Mesendoderm (in vitro differentiated cells): Measurements from ENCODE around the gene IFFO2.

ENCODE experiments used
- DNase-seq: peaks from one replicate; pipeline ENCODE4 v3.0.0; 2013
- H2AK5ac ChIP-seq: 2 replicates; pipeline ENCODE4 v1.6.1; 2013; ENCODE audit warnings: low read length, inconsistent platforms
- H2BK120ac ChIP-seq: 2 replicates; pipeline ENCODE4 v1.6.1; 2013; ENCODE audit warnings: low read depth, mild to moderate bottlenecking, low read length, moderate library complexity, mixed read lengths
- H2BK15ac ChIP-seq: replicated peaks from 2 replicates; pipeline ENCODE4 v1.6.1; 2013; ENCODE audit warnings: low read depth, mild to moderate bottlenecking, moderate library complexity
- H2BK5ac ChIP-seq: 2 replicates; pipeline ENCODE4 v1.6.1; 2013; ENCODE audit warnings: low read length, inconsistent platforms
- H3K18ac ChIP-seq: 2 replicates; pipeline ENCODE4 v1.6.1; 2013; ENCODE audit warnings: mild to moderate bottlenecking, low read length, mixed read lengths
- H3K23ac ChIP-seq: one replicate; pipeline ENCODE4 v1.6.1; 2013; ENCODE audit warnings: low read length
- H3K27ac ChIP-seq: 2 replicates; pipeline ENCODE4 v1.5.1; 2013; ENCODE audit warnings: low read depth, mild to moderate bottlenecking, inconsistent platforms, low read length, moderate library complexity
- H3K27me3 ChIP-seq: 2 replicates; pipeline ENCODE4 v1.6.1; 2013; ENCODE audit warnings: low read length, control low read depth, mild to moderate bottlenecking, inconsistent platforms; ENCODE audit not compliant: insufficient read depth, poor library complexity
- H3K36me3 ChIP-seq: 2 replicates; pipeline ENCODE4 v1.6.1; 2013; ENCODE audit warnings: low read length, inconsistent platforms; ENCODE audit not compliant: control insufficient read depth, insufficient read depth
- H3K4ac ChIP-seq: one replicate; pipeline ENCODE4 v1.6.1; 2013; ENCODE audit warnings: low read depth, mild to moderate bottlenecking, low read length, moderate library complexity
- H3K4me1 ChIP-seq: 2 replicates; pipeline ENCODE4 v1.6.1; 2013; ENCODE audit warnings: low read depth, low read length, inconsistent platforms; ENCODE audit not compliant: control insufficient read depth
- H3K4me2 ChIP-seq: 2 replicates; pipeline ENCODE4 v1.6.1; 2013; ENCODE audit warnings: low read length
- H3K4me3 ChIP-seq: 2 replicates; pipeline ENCODE4 v1.5.1; 2013; ENCODE audit warnings: mild to moderate bottlenecking, low read length
- H3K56ac ChIP-seq: one replicate; pipeline ENCODE4 v1.6.1; 2013; ENCODE audit warnings: low read length
- H3K79me1 ChIP-seq: 2 replicates; pipeline ENCODE4 v1.6.1; 2013; ENCODE audit warnings: low read length, inconsistent platforms
- H3K79me2 ChIP-seq: 2 replicates; pipeline ENCODE4 v1.6.1; 2013; ENCODE audit warnings: mild to moderate bottlenecking, low read length; ENCODE audit not compliant: control insufficient read depth, insufficient read depth
- H3K9ac ChIP-seq: 2 replicates; pipeline ENCODE4 v1.6.1; 2013; ENCODE audit warnings: low read length, inconsistent platforms
- H4K5ac ChIP-seq: one replicate; pipeline ENCODE4 v1.6.1; 2013; ENCODE audit warnings: low read length
- H4K8ac ChIP-seq: one replicate; pipeline ENCODE4 v1.6.1; 2013; ENCODE audit warnings: low read depth, mild to moderate bottlenecking, control low read depth, low read length, moderate library complexity
- WGBS: extraction: QIAGEN DNeasy Blood & Tissue Kit; methylation state at CpG from one replicate; pipeline ENCODE4 v1.1.7; 2013; ENCODE audit warnings: low lambda C conversion rate, missing lambda C conversion rate; ENCODE audit not compliant: insufficient coverage; ENCODE audit errors: extremely low coverage; 5-methylcytosine and 5-hydroxymethylcytosine counted together

The IFFO2 gene

GRCh38 chr1:18957136-18957521, 653 bp upstream of the IFFO2 start:
- Histone ChIP-seq H4K8ac (no peak overlapping the region), H3K36me3 (no peaks in the 10 kb centered on the region), H3K18ac (peak overlapping the region; percentile 15), H2BK5ac (no peak overlapping the region), H3K27ac (no peak overlapping the region), H2BK120ac (no peak overlapping the region), H2AK5ac (no peak overlapping the region), H4K5ac (no peak overlapping the region), H3K79me1 (peaks cover 6% of the 10 kb centered on the region), H3K27me3 (no peaks in the 10 kb centered on the region), H3K9ac (peak overlapping the region; percentile 77), H3K4ac (no peak overlapping the region), H2BK15ac (no peak overlapping the region), H3K4me1 (peaks cover 6% of the 10 kb centered on the region), H3K23ac (peak overlapping the region; percentile 94), H3K4me2 (peak overlapping the region; percentile 88), H3K56ac (peak overlapping the region; percentile 84), H3K79me2 (peaks cover 14% of the 10 kb centered on the region), H3K4me3 (peak overlapping the region; percentile 55)
- no peak for DNase-seq
- WGBS, result no CpG with 5 or more reads among the region's 27 CpGs

- WGBS, result no CpG with 5 or more reads among the region's 90 CpGs
- peaks cover 18% of the 10 kb centered on the region for H3K79me2 ChIP-seq
- no peak overlapping the region for H3K27ac ChIP-seq
- H2BK15ac ChIP-seq, result no peak overlapping the region
- H2AK5ac ChIP-seq, result no peak overlapping the region
- peak overlapping the region; percentile 88 for H3K56ac ChIP-seq
- H3K36me3 ChIP-seq, result no peaks in the 10 kb centered on the region
- no peak overlapping the region for H3K4ac ChIP-seq
- H3K79me1 ChIP-seq, result peaks cover 8% of the 10 kb centered on the region
- H4K5ac ChIP-seq, result no peak overlapping the region
- H3K9ac ChIP-seq, result peak overlapping the region; percentile 78
- H2BK5ac ChIP-seq, result no peak overlapping the region
- peak overlapping the region; percentile 36 for H3K18ac ChIP-seq
- peaks cover 6% of the 10 kb centered on the region for H3K4me1 ChIP-seq
- no peak overlapping the region for H2BK120ac ChIP-seq
- peak; percentile 57 for DNase-seq
- no peak overlapping the region for H4K8ac ChIP-seq
- peak overlapping the region; percentile 62 for H3K4me3 ChIP-seq
- H3K23ac ChIP-seq, result no peak overlapping the region
- peak overlapping the region; percentile 89 for H3K4me2 ChIP-seq
- H3K27me3 ChIP-seq, result no peaks in the 10 kb centered on the region
Observed at GRCh38 chr1:18955441-18956192, 859 bp downstream of the IFFO2 start.

- H3K4me1 ChIP-seq, result peaks cover 9% of the 10 kb centered on the region
- H3K36me3 ChIP-seq, result no peaks in the 10 kb centered on the region
- no peak overlapping the region for H3K4me3 ChIP-seq
- H2BK5ac ChIP-seq, result no peak overlapping the region
- H3K79me1 ChIP-seq, result peaks cover 8% of the 10 kb centered on the region
- no peak overlapping the region for H2BK15ac ChIP-seq
- no peak overlapping the region for H3K4ac ChIP-seq
- H3K27me3 ChIP-seq, result no peaks in the 10 kb centered on the region
- no peak overlapping the region for H4K8ac ChIP-seq
- H4K5ac ChIP-seq, result no peak overlapping the region
- no peak overlapping the region for H3K23ac ChIP-seq
- H3K18ac ChIP-seq, result no peak overlapping the region
- DNase-seq, result no peak
- H2AK5ac ChIP-seq, result no peak overlapping the region
- peaks cover 18% of the 10 kb centered on the region for H3K79me2 ChIP-seq
- no CpG with 5 or more reads among the region's 6 CpGs for WGBS
- H3K56ac ChIP-seq, result peak overlapping the region; percentile 0
- H2BK120ac ChIP-seq, result no peak overlapping the region
- H3K9ac ChIP-seq, result no peak overlapping the region
- no peak overlapping the region for H3K27ac ChIP-seq
- H3K4me2 ChIP-seq, result peak overlapping the region; percentile 89
Observed at GRCh38 chr1:18955131-18955440, 1.4 kb downstream of the IFFO2 start.

- Histone ChIP-seq H3K4me1 (peaks cover 13% of the 10 kb centered on the region), H4K8ac (no peak overlapping the region), H3K18ac (no peak overlapping the region), H2BK120ac (no peak overlapping the region), H2BK5ac (no peak overlapping the region), H2AK5ac (no peak overlapping the region), H3K56ac (no peak overlapping the region), H4K5ac (no peak overlapping the region), H3K4ac (no peak overlapping the region), H3K27me3 (no peaks in the 10 kb centered on the region), H3K23ac (peak overlapping the region; percentile 53), H3K4me3 (no peak overlapping the region), H3K79me1 (peaks cover 8% of the 10 kb centered on the region), H3K27ac (no peak overlapping the region), H3K36me3 (no peaks in the 10 kb centered on the region), H3K79me2 (peaks cover 18% of the 10 kb centered on the region), H3K9ac (peak overlapping the region; percentile 25), H3K4me2 (peak overlapping the region; percentile 16), H2BK15ac (no peak overlapping the region)
- no peak for DNase-seq
- no CpG with 5 or more reads among the region's 7 CpGs for WGBS
Observed at GRCh38 chr1:18954270-18955071, 2.0 kb downstream of the IFFO2 start.

- no peak overlapping the region for H2BK5ac ChIP-seq
- H3K79me2 ChIP-seq, result peaks cover 18% of the 10 kb centered on the region
- no peak overlapping the region for H2AK5ac ChIP-seq
- no peak overlapping the region for H4K8ac ChIP-seq
- no peak overlapping the region for H3K4me3 ChIP-seq
- H3K4me2 ChIP-seq, result no peak overlapping the region
- H4K5ac ChIP-seq, result no peak overlapping the region
- H3K23ac ChIP-seq, result no peak overlapping the region
- H2BK15ac ChIP-seq, result no peak overlapping the region
- no peak for DNase-seq
- H2BK120ac ChIP-seq, result no peak overlapping the region
- H3K27me3 ChIP-seq, result no peaks in the 10 kb centered on the region
- no peaks in the 10 kb centered on the region for H3K36me3 ChIP-seq
- H3K18ac ChIP-seq, result no peak overlapping the region
- H3K4me1 ChIP-seq, result peaks cover 14% of the 10 kb centered on the region
- H3K56ac ChIP-seq, result no peak overlapping the region
- H3K27ac ChIP-seq, result no peak overlapping the region
- no peak overlapping the region for H3K9ac ChIP-seq
- no CpG with 5 or more reads among the region's 11 CpGs for WGBS
- no peak overlapping the region for H3K4ac ChIP-seq
- H3K79me1 ChIP-seq, result peaks cover 8% of the 10 kb centered on the region
Observed at GRCh38 chr1:18953731-18954231, 2.7 kb downstream of the IFFO2 start.
